ENCODE results near the gene PCAT7.

DNA sequence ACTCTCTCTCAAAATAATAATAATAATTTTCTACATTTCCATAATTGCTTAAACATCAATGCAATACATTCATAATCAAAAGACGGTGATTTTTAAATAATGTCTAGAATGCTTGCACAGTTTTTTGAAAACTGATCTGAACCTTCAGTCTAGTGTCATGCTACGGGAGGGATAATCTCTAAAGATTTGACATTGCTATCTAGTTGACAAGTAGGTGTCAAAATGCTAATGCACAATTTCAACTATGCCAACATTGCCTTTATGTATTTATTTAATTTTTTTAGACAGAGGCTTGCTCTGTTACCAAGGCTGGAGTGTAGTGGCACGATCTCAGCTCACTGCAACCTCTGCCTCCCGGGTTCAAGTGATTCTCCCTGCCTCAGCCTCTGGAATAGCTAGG is 16.0 kb upstream of the PCAT7 start:
- TF ChIP-seq, protein P1, sequence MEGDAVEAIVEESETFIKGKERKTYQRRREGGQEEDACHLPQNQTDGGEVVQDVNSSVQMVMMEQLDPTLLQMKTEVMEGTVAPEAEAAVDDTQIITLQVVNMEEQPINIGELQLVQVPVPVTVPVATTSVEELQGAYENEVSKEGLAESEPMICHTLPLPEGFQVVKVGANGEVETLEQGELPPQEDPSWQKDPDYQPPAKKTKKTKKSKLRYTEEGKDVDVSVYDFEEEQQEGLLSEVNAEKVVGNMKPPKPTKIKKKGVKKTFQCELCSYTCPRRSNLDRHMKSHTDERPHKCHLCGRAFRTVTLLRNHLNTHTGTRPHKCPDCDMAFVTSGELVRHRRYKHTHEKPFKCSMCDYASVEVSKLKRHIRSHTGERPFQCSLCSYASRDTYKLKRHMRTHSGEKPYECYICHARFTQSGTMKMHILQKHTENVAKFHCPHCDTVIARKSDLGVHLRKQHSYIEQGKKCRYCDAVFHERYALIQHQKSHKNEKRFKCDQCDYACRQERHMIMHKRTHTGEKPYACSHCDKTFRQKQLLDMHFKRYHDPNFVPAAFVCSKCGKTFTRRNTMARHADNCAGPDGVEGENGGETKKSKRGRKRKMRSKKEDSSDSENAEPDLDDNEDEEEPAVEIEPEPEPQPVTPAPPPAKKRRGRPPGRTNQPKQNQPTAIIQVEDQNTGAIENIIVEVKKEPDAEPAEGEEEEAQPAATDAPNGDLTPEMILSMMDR (conservative IDR thresholded peaks at IDR 0.05; ENCODE audit: low read depth, low read length), result no peak
- TF ChIP-seq MAZ (IDR thresholded peaks at IDR 0.05; ENCODE audit: borderline replicate concordance, low read depth, low read length) (no peak), RFX5 (IDR thresholded peaks at IDR 0.05; ENCODE audit: low read depth, low read length) (no peak), POLR2A (IDR thresholded peaks at IDR 0.05; ENCODE audit: low read depth, low read length) (no peak), RCOR1 (IDR thresholded peaks at IDR 0.05; ENCODE audit: insufficient replicate concordance, low read length) (no peak)

Measured in IMR-90 (cell line).